ENCODE results near the gene TMEM270.
"Not testable (repeated sequence)": the region's sequence is repeated elsewhere in the genome, so short reads cannot be mapped to it uniquely, and the experiment has no call there.

The TMEM270 gene

DNA sequence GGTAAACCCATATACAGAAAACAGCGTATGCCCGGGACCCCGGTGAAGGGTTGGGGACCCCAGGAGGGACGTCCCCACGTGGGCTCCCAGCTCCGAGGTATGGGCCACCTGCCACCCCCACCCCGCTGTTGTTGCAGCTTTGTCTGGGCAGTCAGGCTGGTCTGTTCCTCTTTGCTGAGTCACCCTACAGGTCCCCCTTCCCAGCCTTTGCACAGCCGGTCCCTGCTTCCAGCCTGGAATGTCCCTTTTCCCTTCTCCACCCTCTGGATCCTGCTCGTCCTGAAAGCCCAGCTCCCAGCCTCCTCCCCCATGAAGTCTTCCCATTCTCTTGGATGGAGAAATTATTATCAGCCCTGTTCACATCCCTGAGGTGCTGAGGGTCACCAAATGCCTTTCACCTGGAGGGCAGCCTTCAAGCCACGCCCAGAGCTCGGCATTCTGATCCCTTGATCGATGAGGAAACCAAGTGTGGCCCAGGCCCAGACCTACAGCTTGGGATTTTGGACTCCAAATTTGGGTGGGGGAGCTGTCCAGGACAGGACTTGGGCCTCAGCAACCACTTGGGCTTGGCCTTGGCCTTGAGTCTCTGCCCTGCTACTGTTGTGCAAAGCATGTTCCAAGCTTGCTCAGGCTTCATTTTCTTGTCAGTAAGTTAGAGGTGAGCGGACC, 27.6 kb upstream of the TMEM270 start:
- no peak for DNase-seq

DNA sequence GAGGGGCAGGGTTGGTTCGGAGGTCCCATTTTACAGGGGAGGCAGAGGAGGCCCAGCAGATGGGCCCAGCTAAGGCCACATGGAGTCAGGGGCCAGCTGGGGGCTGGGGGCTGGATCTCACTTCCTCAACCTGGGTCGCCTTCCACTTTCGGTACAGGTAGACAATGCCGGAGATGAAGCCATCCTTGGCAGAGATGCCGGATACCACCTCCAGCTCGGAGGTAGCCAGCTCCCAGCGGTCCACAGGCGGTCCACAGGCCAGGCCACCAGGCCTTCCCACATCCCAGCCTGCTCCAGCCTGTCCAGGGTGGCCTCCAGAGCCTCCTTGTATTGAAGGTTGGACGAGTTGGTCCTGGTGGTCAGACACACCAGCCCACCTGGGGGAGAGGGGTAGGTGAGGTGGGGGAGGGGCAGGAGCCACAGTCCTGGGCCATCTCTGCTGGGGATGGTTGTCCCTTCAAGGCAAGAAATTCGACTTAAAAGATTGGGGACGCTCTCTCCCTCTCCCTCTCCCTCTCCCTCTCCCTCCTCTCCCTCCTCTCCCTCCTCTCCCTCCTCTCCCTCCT, 26.2 kb upstream of the TMEM270 start:
- no peak for DNase-seq

DNA sequence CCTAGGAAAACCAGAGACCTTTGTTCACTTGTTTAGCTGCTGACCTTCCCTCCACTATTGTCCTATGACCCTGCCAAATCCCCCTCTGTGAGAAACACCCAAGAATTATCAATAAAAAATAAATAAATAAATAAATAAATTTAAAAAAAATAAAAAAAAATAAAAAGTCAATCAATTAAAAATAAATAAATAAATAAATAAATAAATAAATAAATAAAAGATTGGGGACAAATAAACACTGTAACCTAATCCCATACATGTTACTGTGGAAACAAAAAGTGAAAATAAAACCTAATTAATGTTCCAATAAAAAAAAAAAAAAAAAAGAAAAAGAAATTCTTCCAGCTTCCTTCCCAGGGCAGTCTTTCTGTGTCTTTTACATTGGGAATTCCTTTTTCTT, 23.8 kb upstream of the TMEM270 start:
- DNase-seq, result not testable (repeated sequence)

DNA sequence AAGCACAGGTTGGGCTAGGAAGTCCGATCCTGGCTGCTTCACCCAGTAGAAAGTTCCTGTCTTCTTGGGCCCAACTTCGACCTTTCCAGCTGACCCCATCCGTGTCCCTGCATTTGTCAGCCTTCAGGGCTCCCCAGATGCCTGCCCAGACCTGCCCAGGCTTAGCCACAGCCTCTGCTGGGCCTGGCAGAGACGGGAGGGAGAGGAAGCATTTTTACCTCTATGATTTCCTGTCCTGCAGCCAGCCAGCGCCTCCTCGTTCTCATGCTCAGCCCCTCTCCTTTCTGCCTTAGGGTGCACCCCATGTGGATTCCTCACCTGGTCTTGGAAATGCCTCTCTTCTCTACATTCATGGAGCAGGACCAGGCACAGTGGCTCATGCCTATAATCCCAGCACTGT, 22.3 kb upstream of the TMEM270 start:
- no peak for DNase-seq

DNA sequence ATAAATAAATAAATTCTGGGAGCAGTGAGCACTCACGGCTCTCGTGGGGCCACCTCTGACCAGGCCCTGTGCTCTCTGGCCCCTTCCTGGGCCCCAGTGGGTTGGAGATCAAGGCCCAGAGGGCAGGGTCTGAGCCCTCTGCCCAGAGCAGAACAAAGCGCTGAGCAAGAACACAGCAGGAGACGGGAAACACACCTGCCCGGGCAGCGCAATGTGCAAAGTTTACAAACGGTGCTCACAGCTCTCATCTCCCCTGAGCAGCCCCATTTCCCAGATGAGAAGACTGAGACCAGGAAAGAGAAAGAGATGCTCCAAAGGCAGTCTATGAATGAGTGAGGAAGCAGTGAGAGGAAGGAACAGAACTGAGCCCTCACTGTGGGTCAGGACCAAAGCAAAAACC, 21.7 kb upstream of the TMEM270 start:
- DNase-seq, result no peak

DNA sequence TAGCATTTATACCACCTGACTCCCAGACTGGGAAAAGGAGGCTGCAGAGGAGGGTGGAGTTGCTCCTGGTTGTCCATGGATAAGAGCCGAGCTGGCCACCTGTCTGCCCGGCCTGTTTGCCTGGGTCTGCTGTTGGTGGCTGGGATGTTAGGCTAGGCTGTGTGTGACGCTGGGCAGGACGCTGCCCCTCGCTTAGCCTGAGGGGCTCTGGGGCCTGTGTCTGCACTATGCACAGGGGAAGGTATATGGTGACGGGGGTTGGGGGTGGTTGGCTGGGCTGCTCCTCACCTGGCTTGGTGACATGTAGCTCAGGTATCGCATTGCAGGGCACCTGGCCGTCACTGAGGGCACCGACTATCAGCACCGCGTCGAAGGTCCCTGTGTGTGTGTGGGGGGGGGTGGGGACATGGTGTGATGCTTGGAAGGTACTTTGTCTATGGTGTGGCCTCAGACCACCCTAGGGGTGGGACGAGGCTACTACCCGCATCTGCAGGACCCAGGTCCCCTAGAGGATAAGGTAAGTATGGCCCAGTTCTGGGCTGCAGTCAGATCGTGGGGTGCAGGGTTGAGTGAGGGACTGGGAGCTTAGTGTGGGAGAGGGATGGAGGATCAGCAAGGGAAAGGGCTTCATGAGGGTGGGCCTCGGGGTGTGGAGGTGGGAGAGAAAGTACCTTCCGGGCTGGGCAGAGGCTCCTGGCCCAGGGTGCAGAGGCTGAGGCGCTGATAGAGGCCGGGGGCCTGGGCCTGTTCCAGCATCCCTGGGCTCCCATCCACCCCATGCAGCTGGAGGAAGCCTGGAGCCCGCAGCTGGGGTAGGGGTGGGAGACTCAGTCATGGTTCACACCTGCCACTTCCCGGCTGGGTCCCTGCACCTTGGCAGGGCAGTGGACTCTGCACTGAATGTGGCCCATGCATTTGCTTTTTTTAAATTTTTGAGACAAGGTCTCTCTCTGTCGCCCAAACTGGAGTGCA, 20.9 kb upstream of the TMEM270 start:
- no peak for DNase-seq

DNA sequence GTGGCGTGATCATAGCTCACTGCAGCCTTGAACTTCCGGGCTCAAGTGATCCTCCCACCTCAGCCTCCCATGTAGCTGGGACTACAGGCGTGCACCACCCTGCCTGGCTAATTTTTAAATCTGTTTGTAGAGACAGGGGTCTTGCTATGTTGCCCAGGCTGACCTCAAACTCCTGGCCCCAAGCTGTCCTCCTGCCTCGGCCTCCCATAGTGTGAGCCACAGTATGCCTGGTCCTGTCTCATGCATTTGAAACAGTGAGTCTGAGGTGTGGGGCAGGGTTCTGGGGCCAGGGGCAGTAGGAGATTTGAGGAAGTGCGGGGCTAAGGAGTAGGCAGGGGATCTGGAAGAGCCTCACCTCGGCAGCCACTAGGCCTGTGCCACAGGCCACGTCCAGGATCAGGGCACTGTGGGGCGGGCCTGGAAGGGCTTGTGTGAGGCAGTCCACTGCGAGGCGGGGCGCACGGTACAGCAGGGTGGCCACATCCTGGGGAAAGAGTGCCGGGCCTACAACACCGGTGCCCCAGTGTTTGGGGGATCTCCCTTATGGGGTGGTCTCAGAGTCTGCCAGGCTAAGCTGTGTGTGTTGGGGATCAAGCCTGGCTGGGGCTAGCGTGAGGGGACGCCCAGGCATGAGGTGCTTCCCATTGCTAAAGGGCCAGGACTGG, 20.1 kb upstream of the TMEM270 start:
- no peak for DNase-seq

DNA sequence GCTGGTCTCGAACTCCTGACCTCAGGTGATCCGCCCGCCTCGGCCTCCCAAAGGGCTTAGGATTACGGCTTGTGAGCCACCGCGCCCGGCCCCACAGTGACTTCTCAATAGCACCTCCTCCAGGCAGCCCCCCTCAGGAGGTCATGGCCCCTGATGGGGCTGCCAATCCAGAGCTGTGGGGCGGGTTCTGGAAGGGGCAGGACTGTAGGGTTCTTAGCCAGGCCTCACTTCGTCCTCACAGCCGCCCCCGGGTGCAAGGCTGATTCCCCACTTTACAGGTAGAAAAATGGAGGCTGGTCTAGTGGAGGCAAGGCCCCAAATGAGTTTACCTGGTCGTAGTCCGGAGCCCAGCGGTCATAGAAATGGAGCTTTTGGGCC, 19.3 kb upstream of the TMEM270 start:
- no peak for DNase-seq

DNA sequence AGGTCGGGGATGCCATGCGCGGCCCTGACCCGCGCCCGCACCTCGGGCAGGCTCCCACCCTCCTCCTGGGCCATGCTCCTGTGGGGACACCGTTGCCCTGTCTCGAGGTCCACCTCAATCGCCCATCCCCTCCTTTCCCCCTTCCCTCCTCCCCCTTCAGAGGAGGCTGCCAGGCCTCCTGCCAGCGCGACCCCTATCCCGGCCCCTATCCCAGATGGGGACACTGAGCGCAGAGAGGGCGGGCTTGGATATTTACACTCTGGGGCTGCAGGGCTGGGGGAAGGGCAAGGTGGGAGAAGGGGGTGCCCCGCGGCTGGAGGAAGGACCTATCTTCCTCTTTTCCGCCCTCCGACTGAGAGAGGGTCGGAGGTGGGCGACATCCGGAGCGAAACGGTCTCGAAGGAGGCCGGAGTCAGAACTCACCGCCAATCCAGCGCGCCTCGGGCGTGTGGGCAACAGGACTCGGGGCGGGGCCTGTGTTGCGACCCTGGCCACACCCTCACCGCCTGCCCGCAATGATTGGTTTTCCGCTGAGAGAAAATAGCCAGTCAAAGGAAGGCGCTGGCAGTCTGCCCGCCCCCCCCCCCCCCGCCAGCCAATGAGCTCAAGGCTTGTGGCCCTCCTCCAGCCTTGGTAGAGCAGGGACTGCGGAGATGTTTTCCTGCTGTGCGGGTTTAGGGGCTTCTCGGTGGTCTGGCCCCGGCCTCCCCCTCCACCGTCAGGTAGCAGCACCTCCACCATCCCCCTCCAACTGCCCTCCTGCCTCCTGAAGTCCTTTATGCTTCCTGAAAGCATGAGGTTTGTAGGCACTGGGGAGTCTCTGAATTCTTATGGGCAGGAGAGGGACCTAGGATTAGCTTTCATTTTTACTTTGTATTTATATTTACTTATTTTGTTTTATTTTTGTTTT, 18.6 kb upstream of the TMEM270 start, which contains the start of gene METTL27:
Gene METTL27, minus strand, starts transcription at position 450 of the 910 bp plus-strand sequence. Its CDS starts 376 bp downstream, at position 74.
- peak; percentile 83 for DNase-seq

DNA sequence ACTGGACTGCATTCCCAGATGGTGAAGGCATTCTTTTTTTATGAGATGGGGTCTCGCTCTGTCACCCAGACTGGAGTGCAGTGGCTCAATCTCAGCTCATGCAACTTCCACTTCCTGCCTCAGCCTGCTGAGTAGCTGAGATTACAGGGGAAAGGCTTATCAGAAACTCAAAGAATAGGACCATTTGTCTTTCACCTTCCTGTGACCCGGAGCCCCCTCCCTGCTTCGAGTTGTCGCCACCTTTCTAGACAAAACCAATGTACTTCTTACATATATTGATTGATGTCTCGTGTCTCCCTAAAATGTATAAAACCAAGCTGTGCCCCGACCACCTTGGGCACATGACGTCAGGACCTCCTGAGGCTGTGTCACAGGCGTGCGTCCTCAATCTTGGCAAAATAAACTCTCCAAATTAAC, 16.8 kb upstream of the TMEM270 start:
- DNase-seq, result no peak

DNA sequence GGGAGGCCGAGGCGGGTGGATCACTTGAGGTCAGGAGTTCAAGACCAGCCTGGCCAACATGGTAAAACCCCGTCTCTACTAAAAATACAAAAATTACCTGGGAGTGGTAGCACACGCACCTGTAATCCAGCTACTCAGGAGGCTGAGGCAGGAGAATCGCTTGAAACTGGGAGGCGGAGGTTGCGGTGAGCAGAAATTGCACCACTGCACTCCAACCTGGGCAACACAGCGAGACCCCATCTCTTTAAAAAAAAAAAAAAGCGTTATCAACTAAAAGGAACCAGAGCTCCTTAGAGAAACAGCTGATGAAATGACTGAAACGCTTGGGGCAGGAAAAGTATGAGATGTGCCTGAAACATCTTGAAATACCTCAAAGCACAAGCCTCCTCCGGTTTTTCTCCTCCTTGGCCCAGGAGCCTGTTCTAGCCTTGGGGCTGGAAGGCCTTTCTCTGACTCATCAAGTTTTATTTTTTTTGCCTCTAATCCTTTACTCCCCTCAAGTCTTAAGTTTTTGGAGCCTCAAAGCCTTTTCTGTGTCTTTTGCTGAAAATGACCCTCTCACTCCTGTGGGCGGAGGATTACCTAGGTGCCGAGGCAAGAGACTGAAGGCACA, 16.0 kb upstream of the TMEM270 start:
- no peak for DNase-seq

DNA sequence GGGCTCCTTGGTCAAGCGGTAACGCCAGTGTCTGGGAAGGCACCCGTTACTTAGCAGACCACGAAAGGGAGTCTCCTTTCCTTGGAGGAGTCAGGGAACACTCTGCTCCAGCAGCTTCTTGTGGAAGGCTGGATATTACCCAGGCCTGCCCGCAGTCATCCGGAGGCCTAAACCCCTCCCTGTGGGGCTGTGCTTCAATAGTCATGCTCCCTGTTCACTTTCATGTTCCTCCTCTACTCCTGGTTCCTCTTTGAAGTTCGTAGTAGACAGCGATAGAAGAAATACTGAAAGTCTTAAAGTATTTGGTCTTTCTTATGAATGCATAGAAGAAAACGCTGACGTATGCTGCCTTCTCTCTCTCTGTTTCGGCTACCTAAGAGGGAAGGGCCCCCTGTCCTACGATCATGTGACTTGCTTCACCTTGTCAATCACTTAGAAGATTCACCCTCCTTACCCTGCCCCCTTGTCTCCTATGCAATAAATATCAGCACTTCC, 15.2 kb upstream of the TMEM270 start:
- not testable (repeated sequence) for DNase-seq

DNA sequence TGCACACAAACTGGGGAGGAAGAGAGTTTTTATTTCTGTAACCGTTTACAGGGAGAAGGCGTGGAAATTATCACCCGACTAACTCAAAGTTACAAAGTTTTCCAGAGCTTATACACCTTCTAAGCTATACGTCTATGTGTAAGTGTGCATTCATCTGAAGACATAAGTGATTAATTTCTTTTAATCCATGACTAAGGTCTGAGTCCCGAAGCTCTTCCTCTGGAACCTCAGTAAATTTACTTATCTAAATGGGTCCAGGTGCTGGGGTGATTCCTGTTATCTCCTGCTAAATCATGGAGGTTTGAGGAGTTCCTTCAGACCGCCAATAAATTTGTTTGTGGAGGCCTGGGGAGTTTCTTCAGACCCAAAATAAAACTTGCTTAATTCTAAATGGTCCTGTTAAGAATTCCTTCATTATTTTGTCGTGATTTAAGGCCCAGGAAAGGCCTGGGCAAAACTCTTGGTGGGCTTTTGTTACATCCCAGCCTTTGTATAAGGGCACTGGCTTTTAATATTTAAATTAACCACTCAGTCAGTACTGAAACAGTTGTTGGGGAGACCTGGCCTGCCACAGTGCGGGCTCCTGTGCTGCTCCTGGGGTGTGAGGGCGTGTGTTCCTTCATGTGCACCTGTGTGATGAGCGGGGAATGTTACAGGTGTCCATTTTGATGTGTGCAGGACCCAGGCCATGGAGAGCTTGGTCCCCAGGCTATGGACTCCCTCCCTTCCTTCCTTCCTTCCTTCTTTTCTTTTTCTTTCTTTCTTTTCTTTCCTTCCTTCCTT, 12.8 kb upstream of the TMEM270 start:
- no peak for DNase-seq

DNA sequence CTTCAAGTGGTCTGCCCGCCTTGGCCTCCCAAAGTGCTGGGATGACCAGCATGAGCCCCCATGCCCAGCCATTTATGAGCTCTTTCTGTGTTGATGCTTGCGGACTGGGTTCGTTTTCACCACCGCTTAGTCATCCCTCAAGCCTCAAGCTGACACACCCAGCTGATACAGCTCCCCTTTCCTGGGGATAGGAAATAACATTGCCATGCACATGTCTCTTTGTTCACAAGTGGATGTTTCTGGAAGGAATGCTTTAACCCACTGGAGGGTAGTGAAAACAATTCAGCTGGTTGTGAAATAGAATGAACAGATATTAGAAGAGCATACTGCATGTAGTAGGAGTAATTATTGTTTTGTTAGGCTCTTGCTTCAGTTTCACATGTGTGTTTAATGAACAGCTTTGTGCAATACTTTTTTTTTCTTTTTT, 10.2 kb upstream of the TMEM270 start:
- DNase-seq, result no peak

DNA sequence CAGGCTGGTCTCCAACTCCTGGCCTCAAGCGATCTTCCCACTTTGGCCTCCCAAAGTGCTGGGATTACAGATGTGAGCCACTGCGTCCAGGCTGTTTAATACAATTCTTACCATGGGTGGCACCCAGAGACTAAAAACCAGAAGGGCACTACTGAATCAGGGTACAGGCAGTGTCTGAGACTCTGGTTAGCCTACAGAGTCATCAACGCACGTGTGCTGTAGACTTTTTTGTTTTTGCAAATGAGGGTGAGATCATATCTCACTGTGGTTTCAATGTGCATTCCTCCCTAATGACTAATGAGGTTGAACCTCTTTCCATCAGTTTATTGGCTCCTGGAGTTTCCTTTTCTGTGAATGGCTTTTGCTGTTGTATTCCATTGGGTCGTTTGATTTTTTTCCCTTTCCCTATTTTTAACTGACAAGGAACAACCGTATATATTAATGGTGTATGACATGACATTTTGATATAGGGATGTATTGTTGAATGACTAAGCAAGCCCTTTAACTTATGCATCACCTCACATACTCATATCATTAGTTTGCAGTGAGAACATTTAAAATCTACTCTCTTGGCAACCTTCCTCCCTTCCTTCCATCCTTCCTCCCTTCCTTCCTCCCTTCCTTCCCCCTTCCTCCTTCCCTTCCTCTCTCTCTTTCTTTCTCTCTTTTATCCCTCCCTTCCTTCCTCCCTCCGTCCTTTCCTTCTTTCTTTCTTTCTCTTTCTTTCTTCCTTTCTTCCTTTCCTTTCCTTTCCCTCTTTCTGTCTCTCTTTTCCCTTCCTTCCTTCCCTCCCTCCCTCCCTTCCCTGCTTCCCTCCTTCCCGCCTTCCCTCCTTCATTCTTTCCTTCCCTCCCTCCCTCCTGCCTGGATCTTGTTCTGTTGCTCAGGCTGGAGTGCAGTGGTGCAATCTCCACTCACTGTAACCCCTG, 9.3 kb upstream of the TMEM270 start:
- peak; percentile 35 for DNase-seq

DNA sequence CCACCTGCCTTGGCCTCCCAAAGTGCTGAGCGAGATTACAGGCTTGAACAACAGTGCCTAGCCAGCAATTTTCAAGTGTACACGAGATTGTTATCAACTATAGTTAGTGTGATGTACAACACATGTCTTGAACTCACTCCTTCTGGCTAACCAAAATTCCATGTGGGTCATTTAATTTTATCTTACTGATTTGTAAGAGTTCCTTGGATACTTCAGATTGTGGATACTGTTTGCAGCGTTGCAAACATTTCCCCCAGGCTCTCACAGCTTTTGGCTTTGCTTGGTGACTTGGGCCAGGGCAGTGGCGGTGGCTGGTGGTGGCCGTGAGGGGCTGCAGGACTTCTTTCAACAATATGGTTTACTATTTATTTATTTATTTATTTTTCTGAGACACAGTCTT, 8.5 kb upstream of the TMEM270 start:
- no peak for DNase-seq

DNA sequence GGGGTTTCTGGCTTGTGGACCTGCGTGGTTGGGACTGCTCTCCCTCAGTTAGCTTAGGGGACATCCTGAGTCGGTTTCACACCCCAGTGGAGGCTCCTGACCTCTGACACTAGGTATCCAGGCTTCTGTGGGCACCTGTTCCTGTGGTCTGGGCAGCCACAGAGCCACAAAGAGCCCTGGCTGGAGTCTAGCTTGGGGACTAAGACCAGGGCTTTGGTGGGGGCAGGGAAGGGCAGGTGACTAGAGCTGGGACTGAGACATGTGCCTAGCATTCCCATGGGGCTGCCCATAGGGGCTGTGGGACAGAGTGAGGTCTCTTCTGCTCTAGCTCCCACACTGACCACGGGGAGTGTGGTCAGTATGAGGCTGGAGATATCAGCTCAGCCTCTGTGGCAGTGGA, 4.0 kb upstream of the TMEM270 start:
- DNase-seq, result no peak

DNA sequence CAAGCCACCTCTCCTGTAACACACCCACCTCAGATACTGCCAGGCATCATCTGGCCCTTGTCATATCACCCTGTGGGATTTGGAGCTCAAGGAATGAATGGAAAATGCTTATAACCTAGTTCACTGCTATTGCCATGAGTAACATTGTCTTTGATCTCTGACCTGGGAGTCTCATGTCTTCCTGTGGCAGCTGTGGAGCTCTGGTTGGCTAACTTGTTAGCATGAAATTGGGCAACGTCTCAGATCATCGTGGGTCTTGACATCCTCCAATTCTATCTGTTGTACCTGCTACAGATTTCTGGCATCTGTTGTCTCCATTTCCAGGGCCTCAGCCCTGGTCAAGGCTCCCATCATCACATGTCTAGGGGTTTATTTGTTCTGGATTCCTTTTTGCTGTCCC, 2.2 kb upstream of the TMEM270 start:
- DNase-seq, result no peak

DNA sequence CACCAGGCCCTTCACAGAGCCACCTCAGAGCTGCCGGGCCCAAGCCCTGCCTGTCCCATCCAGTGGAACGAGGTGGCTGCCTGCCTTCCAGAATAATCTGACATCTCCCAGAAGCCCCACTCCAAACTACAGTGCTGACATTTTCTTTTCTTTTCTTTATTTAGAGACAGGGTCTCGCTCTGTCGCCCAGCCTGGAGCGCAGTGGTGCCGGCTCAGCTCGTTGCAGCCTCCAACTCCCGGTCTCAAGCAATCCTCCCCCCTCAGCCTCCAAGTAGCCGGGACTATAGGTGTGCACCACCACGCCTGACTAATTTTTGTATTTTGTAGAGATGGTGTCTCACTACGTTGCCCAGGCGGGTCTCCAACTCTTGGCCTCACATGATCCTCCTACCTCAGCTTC, 346 bp downstream of the TMEM270 start:
- no peak for DNase-seq

All from DMS79 (cell line).